Cardiac atrium fibroblast (primary cell): Measurements from ENCODE around the gene CCDC71. TPM values are rescaled to one million over a fixed set of nuclear protein-coding genes. Genes with fewer than 3 reads are reported as not detected.

Experiments used
- total RNA-seq: library from RNA; depleted of rRNA; stranded (reverse); fragments of >200 nt; gene quantifications from 2 replicates; pipeline ENCODE4 v1.2.3, GENCODE V29; 2015

The CCDC71 gene
- total RNA-seq, result 35.6 and 36.6 TPM in 2 replicates

GRCh38 chr3:49165771-49166751 lies at the start of gene CCDC71:
Gene CCDC71, minus strand, starts transcription at chr3:49166331. Its CDS starts 2,123 bp downstream, at chr3:49164208.

DNA sequence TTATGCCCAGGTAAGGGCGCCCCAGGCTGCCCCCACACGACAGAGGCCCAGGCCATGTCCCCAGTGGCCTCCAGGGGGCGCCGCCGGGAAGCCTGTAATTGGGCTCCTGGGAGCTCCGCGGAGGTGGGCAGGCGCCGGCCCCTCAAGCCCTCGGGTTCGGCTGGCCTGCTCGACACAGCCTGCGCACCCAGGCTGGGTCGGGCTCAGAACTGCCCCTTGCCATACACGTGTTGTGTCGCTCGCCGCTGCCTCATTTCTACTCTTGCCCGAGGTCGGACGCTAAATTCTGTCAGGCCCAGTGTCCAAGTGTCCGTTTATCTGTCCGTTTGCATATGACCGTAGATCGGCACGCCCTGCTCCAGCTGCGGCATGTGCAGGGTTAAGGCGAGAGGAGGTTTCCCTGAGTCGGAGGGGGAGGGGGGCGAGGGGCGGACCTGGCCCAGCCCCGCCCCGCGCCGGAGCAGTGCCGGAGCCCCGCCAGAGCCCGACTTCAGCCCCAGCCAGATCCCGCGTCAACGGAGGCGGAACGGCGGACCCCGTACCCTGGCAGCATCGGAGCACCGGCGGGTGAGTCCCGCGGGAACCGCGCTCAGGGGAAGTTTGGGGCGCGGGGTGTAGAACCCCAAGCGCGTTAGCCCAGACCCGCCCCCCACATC lies 5.1 kb upstream of the CCDC71 start, which contains the start of gene KLHDC8B:
Gene KLHDC8B, plus strand, starts transcription at position 480 of the 656 bp plus-strand sequence. CDS start 1,172 bp downstream, outside the sequence.

GRCh38 chr3:49132437-49133225 lies 33.5 kb downstream of the CCDC71 start, which contains the start of gene LAMB2:
Gene LAMB2, minus strand, starts transcription at chr3:49133050. Its CDS starts 183 bp downstream, at chr3:49132867.

DNA sequence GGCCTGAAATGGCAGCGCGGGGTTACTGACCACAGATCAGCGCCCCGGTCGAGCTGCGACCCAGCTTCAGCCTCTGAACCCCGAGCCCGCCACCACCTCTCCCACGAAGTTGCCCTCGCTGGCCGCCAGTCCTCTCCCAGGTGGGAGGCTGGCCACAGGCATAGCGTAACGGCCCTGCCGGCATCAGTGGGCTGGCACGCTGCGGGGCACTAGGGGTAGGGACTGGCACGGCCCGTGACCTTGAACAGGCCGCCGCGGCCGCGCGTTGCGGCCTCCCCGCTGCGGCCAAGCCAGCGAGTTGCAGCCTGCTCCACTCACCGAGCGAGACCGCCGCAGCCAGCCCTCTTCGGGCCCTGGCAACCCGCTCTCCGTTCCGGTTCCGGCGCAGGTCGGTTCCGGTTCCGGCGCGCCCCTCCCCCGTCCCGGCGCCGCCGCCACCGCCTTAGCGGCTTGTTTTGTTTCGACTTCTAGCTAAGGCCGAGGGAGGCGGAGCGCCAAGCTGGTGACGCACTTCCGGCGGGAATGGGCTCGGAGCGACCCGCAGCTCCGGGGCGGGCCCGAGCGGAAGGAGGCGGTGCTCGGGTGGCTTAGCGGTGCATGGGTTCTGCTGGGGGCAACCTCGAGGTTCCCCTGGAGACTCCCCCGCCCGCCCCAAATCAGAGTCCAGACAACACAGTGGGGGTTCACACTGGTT lies 45.5 kb downstream of the CCDC71 start, which contains the start of gene USP19:
Gene USP19, minus strand, starts transcription at position 386 of the 694 bp plus-strand sequence. CDS start 1,678 bp downstream, outside the sequence.

Other genes with a start within 250 kb of the CCDC71 start
- gene ARIH2, start 247.5 kb downstream of the CCDC71 start, total RNA-seq, result 33.2 and 77.3 TPM in 2 replicates
- 22.6 and 26.2 TPM in 2 replicates for gene P4HTM, start 176.1 kb downstream of the CCDC71 start, total RNA-seq
- gene WDR6, start 158.9 kb downstream of the CCDC71 start, total RNA-seq, result 63.9 and 67.6 TPM in 2 replicates
- gene DALRD3, start 147.8 kb downstream of the CCDC71 start, total RNA-seq, result 35.2 and 41.3 TPM in 2 replicates
- 125 and 151 TPM in 2 replicates for gene NDUFAF3, start 144.2 kb downstream of the CCDC71 start, total RNA-seq
- gene IMPDH2, start 136.9 kb downstream of the CCDC71 start, total RNA-seq, result 205 and 213 TPM in 2 replicates
- gene QRICH1, start 72.3 kb downstream of the CCDC71 start, total RNA-seq, result 50.5 and 71.3 TPM in 2 replicates
- gene QARS1, start 61.6 kb downstream of the CCDC71 start, total RNA-seq, result 270 and 287 TPM in 2 replicates
- gene USP19, start 45.5 kb downstream of the CCDC71 start, total RNA-seq, result 33.8 and 55.2 TPM in 2 replicates
- gene LAMB2, start 33.3 kb downstream of the CCDC71 start, total RNA-seq, result 356 and 396 TPM in 2 replicates
- 17.3 and 30.1 TPM in 2 replicates for gene KLHDC8B, start 5.3 kb upstream of the CCDC71 start, total RNA-seq
- 0.36 and 0.65 TPM in 2 replicates for gene C3orf62, start 110.9 kb upstream of the CCDC71 start, total RNA-seq
- gene USP4, start 173.7 kb upstream of the CCDC71 start, total RNA-seq, result 6.0 and 8.8 TPM in 2 replicates
- 291 and 365 TPM in 2 replicates for gene GPX1, start 192.0 kb upstream of the CCDC71 start, total RNA-seq
- gene RHOA, start 245.6 kb upstream of the CCDC71 start, total RNA-seq, result 563 and 758 TPM in 2 replicates
- gene TCTA, start 246.1 kb upstream of the CCDC71 start, total RNA-seq, result 31.8 and 50.1 TPM in 2 replicates